NOMO-1 treated with dmso at 0.1 percent for 144 hours (cell line): ENCODE data around the gene URB2.
A peak's percentile ranks its signal among the peaks of the same experiment; 100 is the strongest.

Experiments
- DNase-seq: peaks from one replicate; lab custom pipeline; 2025; ENCODE audit not compliant: unreplicated experiment; lab: John Stamatoyannopoulos, UW

URB2 gene

GRCh38 chr1:229643996-229644745 lies 18.1 kb downstream of the URB2 start:
- DNase-seq: peak; percentile 59

DNA sequence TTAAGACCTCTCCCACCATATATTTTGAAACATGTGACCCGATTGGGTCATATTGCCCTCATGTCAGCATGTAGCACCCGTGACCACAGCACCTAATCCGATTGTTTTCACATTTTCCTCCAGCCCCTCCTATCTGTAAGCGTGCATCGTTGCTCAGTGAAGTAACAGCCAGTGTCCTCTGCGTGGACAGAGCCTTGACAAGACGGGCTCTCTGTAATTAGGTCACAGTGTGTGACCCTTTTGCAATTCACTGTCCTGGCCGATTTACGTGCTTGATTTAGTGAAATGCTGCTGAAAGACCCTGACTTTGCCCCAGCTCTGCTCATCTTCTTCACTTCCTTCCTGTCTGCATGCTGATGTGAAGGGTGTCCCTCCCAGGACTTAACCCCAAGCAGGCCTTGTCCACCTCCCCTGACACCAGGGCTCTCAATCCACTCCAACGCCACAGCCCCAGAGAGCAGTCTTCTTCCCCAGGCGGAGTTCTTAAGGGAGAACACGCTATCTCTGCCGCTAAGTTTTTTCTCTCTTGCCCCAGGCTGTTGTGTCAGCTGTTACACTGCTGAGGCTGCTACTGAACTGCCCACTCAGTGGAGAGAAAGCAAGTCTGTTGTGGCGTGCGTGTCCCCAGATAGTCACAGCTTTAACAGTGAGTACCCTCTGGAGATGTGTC lies 19.4 kb downstream of the URB2 start:
- no peak for DNase-seq

DNA sequence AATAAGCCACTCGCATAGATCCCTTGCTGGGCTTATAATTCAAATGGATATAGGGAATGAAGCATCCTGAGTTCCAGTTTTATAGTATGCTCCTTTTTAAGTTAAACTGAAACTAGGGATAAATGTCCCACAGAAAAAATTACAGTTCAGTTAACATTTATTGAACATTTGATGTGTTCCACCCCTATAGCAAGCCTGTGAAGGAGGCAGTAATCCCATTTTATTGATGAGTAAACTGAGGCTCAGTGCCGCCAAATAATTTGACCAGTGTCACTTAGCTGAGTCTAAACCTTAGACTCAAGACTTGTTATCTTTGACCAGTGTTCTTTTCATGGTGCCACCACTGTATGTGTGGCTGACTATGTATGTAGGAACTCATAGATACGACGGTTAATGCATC lies 22.4 kb downstream of the URB2 start:
- DNase-seq: no peak

GRCh38 chr1:229650045-229650444 lies 24.0 kb downstream of the URB2 start:
- no peak for DNase-seq

- DNase-seq: no peak
Observed at GRCh38 chr1:229651546-229651945, 25.5 kb downstream of the URB2 start.

DNA sequence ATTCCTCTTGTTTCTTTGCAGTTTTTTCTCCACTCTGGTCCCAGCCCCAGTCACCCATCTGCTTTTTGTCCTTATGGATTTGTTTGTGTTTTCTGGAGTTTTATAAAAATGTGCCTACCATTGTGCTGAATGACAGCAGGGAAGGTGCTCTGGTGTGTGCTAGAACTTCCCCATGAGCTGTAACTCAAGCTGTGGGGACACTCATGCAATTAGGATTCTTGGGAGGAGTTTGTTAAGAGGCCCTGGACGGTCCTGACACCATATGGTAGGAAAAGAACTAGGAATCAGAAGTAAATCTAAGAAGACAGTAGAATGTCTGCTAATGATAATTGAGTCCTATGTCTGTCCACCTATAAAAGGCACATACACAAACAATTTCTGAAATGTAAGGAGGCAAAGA lies 27.4 kb downstream of the URB2 start:
- no peak for DNase-seq

DNA sequence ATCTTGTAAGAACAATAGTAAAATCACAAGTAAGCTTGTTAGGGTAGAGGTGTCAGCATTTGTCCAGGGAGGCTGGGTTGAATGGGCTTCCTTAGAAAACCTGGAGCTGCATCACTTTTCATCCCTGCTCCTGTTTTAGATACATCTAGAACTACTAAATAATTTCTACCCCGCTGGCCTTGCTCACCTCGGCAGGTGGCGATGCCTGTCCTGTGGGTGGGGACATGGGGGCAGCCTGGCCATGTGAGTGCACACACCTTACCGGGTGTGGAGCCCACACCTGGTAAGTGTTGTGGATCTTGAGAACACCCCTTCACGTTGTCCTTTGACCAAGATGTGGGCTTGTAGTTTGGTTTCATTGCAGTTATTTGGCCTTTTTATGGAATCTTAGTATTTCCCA lies 29.7 kb downstream of the URB2 start:
- no peak for DNase-seq

- DNase-seq: no peak
Observed at GRCh38 chr1:229657993-229658755, 32.1 kb downstream of the URB2 start.

- DNase-seq: peak; percentile 5
Observed at GRCh38 chr1:229661022-229661877, 35.2 kb downstream of the URB2 start.

GRCh38 chr1:229661897-229662296 lies 35.9 kb downstream of the URB2 start:
- DNase-seq: no peak

- no peak for DNase-seq
Observed at GRCh38 chr1:229664133-229664689, 38.2 kb downstream of the URB2 start.

- DNase-seq: no peak
Observed at GRCh38 chr1:229665912-229666558, 40.0 kb downstream of the URB2 start.

DNA sequence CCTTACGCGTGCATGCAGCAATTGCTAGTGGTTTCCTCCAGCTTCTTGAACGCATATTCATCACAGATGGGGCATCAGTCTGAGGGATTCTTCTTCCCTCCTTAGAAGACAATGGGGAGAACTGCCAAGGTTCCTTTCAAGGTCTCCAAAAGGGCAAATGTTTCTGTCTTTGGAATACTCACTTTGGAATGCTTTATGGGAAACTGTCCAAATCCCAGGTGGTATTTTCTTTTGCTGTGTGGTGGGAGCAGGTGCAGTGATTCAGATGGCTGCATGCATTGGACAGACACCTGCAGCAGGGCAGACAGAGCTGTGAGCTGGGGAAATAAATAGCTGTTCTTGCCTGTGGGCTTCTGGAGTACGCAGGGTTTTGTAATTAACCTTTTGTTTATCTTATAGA lies 40.5 kb downstream of the URB2 start:
- no peak for DNase-seq

GRCh38 chr1:229669333-229669732 lies 43.3 kb downstream of the URB2 start:
- no peak for DNase-seq

GRCh38 chr1:229671310-229671709 lies 45.3 kb downstream of the URB2 start:
- no peak for DNase-seq

- DNase-seq: no peak
Observed at GRCh38 chr1:229672246-229672645, 46.2 kb downstream of the URB2 start.

GRCh38 chr1:229674042-229674441 lies 48.0 kb downstream of the URB2 start:
- DNase-seq: no peak

GRCh38 chr1:229675396-229675795 lies 49.3 kb downstream of the URB2 start:
- DNase-seq: no peak

- no peak for DNase-seq
Observed at GRCh38 chr1:229685149-229685548, 59.1 kb downstream of the URB2 start.

DNA sequence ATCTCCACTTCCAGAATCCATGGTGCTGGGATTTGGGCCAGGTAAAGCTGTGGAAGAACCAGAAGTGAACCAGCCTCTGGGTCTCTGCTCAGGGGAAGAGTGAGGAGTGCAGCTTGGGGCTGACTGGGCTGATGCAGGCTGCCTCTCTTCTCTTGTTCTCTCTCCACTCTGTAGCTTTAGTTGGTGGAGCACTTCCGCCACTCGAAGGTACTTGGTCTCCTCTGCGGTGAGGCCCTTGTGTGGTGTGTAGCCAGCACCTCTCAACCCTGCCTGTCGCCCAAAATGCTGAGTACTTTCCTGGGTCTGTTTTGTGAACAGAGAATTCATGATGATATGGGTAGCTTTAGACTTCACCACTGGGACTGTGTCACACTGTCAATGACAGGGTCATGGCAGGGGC lies 63.2 kb downstream of the URB2 start:
- no peak for DNase-seq
